GM12872 (cell line): Measurements from ENCODE around the gene MRPS18A.

Source experiments
- TF ChIP-seq, protein P1 (sequence below): IDR thresholded peaks from 3 replicates; pipeline ENCODE4 v1.5.1; 2011; ENCODE audit warnings: low read depth, mild to moderate bottlenecking, low read length, moderate library complexity; ENCODE audit not compliant: insufficient read depth

MRPS18A gene

DNA sequence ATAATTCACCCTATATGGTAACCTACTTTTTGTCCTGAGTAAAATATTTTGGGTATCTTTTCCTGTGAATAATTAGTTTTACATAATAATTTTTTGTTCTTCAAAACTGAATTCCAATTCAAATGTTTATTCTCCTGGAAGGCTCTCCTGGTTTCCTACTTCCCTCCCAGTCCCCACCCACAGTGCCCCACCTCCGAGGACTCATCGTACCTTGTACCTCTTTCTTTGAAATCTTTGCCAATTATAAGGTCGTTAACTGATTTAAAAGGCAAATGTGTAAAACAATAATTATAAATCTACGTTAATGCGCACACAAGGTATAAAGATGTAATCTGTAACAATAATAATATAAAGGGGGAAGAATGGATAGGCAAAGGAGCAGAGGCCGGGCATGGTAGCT lies 41.9 kb upstream of the MRPS18A start:
- TF ChIP-seq, protein P1, sequence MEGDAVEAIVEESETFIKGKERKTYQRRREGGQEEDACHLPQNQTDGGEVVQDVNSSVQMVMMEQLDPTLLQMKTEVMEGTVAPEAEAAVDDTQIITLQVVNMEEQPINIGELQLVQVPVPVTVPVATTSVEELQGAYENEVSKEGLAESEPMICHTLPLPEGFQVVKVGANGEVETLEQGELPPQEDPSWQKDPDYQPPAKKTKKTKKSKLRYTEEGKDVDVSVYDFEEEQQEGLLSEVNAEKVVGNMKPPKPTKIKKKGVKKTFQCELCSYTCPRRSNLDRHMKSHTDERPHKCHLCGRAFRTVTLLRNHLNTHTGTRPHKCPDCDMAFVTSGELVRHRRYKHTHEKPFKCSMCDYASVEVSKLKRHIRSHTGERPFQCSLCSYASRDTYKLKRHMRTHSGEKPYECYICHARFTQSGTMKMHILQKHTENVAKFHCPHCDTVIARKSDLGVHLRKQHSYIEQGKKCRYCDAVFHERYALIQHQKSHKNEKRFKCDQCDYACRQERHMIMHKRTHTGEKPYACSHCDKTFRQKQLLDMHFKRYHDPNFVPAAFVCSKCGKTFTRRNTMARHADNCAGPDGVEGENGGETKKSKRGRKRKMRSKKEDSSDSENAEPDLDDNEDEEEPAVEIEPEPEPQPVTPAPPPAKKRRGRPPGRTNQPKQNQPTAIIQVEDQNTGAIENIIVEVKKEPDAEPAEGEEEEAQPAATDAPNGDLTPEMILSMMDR, result no peak

DNA sequence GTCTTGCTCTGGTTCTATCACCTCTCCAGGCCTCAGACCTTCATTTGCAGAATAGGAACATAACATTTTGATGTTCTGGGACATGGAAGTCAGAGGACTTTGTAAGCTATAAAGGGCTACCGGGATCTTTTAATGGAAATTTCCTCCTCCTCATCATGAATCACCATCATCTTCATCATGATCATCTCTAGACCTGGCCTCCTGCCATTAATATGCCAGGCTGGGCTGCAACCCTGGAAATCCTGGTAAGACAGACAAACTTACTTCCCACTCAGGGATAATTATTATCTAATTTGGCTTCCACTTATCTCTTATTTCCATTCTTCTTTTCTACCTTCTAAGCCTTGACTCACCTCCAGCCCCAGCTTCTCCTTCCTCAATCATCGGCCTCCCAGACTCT lies 41.0 kb upstream of the MRPS18A start:
- TF ChIP-seq, protein P1, result no peak

DNA sequence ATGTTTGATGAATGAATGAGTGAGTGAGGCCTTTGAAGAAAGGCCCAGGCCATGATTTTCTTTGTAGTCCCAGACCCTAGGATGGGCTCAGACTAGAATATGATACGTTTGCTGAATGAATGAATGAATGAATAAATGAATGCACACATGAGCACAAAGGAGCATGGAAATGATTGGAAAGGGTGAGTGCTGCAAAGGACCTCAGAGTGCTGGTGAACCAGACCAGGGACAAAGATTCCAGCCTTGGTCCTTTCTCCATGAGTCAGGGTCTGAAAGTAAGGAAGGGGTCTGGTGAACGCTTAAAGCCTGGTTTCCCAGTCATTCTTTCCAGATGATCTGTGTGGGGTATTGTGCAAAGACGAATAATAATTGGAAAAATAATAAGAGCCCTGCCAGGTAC lies 40.0 kb upstream of the MRPS18A start:
- TF ChIP-seq, protein P1, result no peak

DNA sequence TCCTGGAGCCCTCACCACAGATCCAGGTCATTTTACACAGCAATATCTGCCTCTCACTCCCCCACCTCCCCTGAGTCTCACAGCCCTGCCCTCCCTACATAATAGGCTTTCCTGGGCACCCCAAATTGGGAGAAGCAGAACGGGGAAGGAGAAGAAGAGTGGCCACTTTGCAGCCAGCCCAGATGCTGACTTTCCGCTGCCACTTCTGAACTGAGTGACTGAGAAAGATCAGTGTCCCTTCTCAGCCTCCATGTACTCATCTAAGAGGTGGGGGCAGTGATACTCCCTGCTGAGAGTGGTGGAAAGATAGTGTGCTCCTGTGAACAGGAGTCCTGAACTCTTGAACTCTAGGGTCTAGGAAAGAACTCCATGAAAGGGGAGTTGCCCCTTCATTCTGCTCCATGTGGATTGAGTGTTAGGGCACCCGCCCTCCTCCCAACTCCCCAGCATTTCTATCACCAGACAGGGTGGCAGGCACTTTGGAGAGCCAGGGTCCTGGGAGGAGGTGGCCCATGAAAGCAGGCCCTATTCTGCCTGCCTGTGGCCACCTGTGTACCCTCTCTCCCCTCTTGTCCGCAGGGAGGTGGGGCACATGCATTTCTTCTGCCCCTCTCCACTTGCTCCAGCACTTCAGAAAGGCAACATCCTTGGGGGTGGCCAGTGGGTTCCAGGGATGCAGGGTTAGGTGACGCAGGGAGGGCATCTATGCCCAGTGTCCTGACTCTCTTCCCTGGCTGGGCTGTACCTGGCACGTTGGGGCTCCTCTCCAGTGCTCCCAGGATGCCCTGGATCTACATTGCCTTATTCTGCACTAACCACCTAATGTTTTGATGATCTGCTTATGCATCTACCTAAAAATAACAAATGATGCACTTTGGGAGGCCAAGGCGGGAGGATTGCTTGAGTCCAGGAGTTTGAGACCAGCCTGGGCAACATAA lies 38.3 kb upstream of the MRPS18A start:
- TF ChIP-seq, protein P1, result no peak

DNA sequence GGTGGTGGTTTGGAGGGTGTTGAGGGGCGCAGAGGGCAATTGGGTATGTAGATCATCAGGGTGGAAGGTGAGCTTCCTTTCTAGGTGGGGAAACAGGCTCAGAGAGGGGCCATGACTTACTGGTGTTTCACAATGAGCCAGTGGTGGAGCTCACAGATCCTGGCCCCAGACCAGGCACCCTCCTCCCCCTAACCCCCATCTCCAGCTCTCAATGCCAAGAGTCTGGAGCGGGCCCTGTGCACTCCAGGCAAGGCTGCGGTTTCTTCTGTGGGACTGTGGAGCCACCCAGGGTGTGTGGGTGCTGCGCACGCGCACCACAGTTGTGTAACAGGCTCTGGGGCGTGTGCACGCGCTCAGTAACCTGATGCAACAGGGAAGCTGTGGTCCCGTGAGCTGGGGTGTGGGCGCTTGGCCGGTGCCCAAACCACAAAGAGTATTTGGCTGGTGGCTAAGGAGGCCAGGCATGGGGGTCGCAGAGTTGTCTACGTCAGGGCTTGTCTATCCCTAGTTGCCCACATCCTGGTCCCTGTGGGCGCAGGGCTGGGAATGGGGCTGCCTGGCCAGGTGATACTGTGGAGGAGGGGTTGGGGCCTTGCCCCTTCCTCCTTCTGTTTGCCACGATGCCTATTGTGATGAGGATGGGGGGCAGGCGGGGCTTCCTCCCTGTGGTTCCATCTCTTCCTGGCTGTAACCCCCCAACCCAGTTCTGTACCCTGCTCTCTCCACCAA lies 37.5 kb upstream of the MRPS18A start:
- TF ChIP-seq, protein P1, result no peak

DNA sequence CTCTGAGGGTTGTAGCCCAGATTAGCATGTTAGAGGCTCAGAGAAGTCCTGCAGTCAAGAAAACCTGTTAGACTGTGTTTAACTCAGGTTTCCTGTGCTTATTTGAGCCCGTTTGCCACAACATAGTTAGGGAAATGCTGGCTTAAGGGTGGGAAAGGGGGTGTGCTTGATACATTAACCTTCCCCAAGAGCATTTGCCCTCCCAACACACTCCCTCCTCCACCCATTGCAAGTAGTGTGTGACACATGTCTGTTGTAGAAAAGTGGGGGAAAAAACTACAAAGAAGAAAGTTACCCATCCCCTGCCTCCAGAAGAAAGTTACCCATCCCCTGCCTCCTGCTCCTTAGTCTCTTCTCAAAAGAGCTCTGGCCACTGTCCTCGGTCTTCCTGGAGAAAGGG lies 36.8 kb upstream of the MRPS18A start:
- TF ChIP-seq, protein P1, result no peak

DNA sequence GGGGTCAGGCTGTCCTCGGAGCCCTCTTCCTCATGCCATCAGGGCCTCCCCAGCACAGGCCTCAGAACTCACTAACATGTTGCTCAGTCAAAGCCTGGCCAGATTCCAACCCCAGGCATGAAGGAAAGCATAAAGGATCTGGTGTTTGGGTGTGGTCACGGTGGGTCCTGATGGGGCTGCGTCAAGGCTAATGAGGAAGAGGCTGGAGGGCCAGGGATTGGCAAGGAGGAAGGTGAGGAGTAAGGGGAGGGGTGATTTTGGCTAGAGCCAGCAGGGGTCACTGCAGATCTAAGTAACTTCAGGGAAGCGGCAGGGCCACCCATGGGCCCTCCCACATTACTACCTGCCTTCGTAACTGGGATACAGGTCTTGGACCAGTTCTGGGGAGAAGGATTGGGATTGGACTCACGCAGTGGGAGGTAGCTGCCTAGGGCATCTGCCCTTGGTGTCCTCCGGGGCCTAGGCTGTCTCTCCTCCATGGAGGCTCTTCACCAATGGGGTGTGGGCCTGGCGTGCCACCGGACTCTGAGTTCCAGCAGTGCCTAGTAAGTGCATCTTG lies 36.2 kb upstream of the MRPS18A start:
- TF ChIP-seq, protein P1, result peak; percentile 86
